Activated T-cell treated with anti-CD3 and anti-CD28 coated beads, Interleukin-2, amount 50 U/mL, for 4 hours (primary cell): Measurements from ENCODE around the gene NOL6. TPM values are rescaled to one million over a fixed set of nuclear protein-coding genes. Genes with fewer than 3 reads are reported as not detected.

ENCODE experiments used
- ATAC-seq, 2 donors: fragments of 200-7000 bp; cut with Tn5 transposase; one replicate each; pipeline ENCODE4 v1.10.0; 2021
- DNase-seq: peaks from one replicate; pipeline ENCODE4 v3.0.0-alpha.2; 2020
- H3K27me3 Mint-ChIP-seq: one replicate; pipeline ENCODE4 v1.8.0; 2021; ENCODE audit warnings: low read depth, mixed read lengths
- H3K36me3 Mint-ChIP-seq: one replicate; pipeline ENCODE4 v1.8.0; 2022; ENCODE audit warnings: mixed read lengths; ENCODE audit not compliant: insufficient read depth
- H3K4me1 Mint-ChIP-seq: one replicate; pipeline ENCODE4 v1.8.0; 2021; ENCODE audit warnings: low read depth, mixed read lengths
- H3K4me3 Mint-ChIP-seq: one replicate; pipeline ENCODE4 v1.8.0; 2021; ENCODE audit warnings: mild to moderate bottlenecking, moderate library complexity, mixed read lengths
- H3K9me3 Mint-ChIP-seq: one replicate; pipeline ENCODE4 v1.8.0; 2021; ENCODE audit warnings: mixed read lengths
- total RNA-seq, 3 donors: library from RNA; stranded (reverse); gene quantifications; one replicate each; pipeline ENCODE4 v1.2.1, GENCODE V29; 2021

NOL6 gene
- total RNA-seq, 3 donors from 2014 or later: 150 to 170 (median 165) TPM

DNA sequence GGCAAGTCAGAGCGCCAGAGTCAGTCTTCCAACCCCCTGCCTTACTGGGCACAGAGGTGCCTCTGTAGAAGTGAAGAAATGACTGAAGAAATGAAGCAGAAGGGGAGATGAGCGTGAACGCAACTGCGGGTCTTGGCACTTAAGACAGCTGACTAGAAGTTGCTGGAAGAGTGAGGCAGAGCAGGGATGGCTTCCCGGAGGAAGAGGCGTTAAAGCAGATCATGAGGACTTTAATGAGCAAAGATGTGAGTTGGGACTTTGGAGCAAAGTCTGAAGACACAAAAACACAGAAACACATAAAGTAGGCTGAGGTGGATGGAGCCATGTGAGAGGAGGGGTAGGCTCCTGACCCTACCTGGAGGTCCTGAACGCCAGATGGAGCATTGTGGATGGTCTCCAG, 33.5 kb downstream of the NOL6 start:
- H3K9me3 Mint-ChIP-seq: no peaks in the 10 kb centered on the region
- no peaks in the 10 kb centered on the region for H3K27me3 Mint-ChIP-seq
- DNase-seq (no peak), ATAC-seq (no peak)
- H3K4me3 Mint-ChIP-seq: no peak overlapping the region
- peaks cover 20% of the 10 kb centered on the region for H3K4me1 Mint-ChIP-seq
- H3K36me3 Mint-ChIP-seq: peaks cover 7% of the 10 kb centered on the region

DNA sequence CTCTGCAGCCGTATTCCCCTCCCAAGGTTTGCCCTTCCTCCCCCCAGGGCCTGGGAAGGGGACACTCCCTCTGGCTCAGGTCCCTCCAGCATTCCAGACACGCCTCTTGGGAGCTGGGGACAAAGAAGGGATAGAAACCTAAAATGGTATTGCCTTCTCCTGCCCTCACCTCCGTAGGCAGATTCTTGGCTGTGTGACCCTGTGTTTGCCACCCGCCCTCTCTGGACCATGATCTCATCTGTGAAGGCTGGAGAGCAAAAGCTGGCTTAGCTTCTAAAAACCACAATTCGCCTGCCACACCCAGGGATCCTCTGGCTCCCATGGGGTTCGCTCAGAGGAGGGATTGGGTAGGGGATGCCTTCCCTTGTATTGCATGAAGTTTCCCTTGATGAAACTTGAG, 34.0 kb downstream of the NOL6 start:
- Mint-ChIP-seq H3K27me3 (no peaks in the 10 kb centered on the region), H3K4me3 (no peak overlapping the region), H3K4me1 (peaks cover 16% of the 10 kb centered on the region), H3K36me3 (peaks cover 7% of the 10 kb centered on the region), H3K9me3 (no peaks in the 10 kb centered on the region)
- ATAC-seq (no peak), DNase-seq (no peak)

DNA sequence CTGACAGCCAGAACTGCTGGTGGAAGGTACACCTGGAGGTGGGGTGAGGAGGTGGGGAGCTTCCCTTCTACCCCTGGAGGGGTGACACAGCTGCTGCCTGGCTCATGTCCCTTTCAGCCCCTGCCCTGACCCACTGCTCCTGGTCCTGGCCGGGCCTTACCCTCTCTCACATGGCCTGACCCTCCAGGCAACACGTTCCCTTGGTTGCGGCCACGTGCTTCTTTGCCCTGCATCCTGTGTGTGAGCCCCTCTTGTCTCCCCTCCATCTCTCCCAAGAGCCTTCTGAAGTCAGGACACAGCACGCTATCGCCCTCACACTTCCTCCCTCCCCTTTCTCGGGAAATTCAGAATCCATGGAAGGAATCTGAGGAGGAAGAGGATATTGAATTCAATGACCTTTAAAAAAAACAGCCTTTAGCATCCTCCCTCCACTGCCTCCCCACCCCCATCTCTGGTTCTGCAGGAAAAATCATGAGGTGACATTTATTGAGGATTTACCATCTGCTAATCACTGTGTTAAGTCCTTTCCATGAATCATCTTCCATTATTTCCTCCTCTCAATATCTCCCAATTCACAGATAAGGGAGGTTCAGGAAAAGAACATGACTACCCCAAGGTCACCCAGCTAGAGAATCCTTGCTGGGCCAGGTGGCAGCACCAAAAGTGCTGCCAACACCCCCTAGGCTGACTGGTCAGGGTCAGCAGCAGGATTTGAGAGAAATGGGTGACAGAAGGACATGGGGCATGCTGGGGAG, 34.6 kb downstream of the NOL6 start:
- H3K36me3 Mint-ChIP-seq: peaks cover 7% of the 10 kb centered on the region
- DNase-seq (no peak), ATAC-seq (no peak)
- H3K4me3 Mint-ChIP-seq: no peak overlapping the region
- peaks cover 14% of the 10 kb centered on the region for H3K4me1 Mint-ChIP-seq
- H3K9me3 Mint-ChIP-seq: no peaks in the 10 kb centered on the region
- no peaks in the 10 kb centered on the region for H3K27me3 Mint-ChIP-seq

DNA sequence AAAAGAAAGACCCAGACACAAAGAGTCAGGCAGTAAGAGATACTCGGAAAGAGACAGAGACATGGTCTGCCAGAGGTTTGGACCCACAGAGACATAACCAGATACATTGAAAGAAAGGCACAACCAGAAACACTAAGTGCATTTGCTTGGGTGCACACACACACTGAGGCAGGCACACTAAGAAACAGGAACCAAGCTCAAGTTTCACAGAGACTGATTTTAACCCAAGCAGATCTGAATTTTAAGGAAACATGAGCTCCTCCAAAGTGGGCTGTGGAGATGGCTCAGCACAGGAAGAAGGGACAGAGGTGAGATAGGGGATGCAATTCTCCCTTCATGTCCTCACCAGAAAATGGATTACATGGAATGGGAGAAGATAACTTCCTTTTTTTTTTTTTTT, 35.8 kb downstream of the NOL6 start:
- peaks cover 7% of the 10 kb centered on the region for H3K36me3 Mint-ChIP-seq
- DNase-seq: no peak
- no peaks in the 10 kb centered on the region for H3K9me3 Mint-ChIP-seq
- H3K27me3 Mint-ChIP-seq: no peaks in the 10 kb centered on the region
- no peak for ATAC-seq
- peaks cover 15% of the 10 kb centered on the region for H3K4me1 Mint-ChIP-seq
- no peak overlapping the region for H3K4me3 Mint-ChIP-seq

DNA sequence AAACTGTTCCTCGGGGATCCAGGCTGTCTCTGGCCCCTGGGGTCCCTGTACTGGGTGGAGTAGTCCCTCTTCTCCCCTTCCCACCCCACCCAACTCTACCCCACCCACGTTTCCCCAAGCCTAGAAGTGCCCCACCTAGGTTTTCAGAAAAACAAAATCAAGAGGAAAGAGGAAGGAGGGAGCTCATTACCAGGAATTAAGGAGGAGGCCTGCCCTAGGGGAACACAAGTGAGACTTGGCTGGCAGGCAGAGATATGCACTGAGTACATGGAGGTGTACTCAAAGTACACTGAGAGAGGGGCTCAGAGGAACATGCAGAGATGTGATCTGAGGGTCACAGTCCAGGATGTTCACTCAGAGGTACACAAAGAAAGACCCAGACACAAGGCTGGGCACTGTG, 36.5 kb downstream of the NOL6 start:
- ATAC-seq: no peak
- no peaks in the 10 kb centered on the region for H3K27me3 Mint-ChIP-seq
- peaks cover 4% of the 10 kb centered on the region for H3K36me3 Mint-ChIP-seq
- peaks cover 15% of the 10 kb centered on the region for H3K4me1 Mint-ChIP-seq
- H3K4me3 Mint-ChIP-seq: no peak overlapping the region
- H3K9me3 Mint-ChIP-seq: no peaks in the 10 kb centered on the region
- DNase-seq: no peak

DNA sequence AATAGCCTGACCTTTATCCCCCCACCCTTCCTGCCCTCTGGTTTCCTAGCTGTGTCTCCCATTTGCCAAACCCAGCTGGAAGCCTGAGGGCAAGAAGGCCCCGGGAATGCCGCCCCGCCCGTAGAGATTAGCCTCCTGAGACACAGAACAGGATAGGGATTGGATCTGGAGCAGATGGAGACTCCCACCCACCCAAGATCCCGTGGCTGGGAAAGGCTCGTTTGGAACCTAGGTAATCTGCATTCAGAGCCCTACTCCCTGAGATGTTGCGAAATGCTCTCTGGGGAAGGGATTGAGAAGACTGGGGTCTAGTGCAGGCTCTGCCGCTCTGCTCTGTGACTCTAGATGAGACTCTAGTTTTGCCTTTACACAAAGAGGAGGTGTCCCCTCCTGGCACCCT, 37.3 kb downstream of the NOL6 start:
- peaks cover 14% of the 10 kb centered on the region for H3K4me1 Mint-ChIP-seq
- H3K27me3 Mint-ChIP-seq: no peaks in the 10 kb centered on the region
- no peak overlapping the region for H3K4me3 Mint-ChIP-seq
- no peaks in the 10 kb centered on the region for H3K9me3 Mint-ChIP-seq
- no peak for ATAC-seq
- no peak for DNase-seq
- peaks cover 4% of the 10 kb centered on the region for H3K36me3 Mint-ChIP-seq

DNA sequence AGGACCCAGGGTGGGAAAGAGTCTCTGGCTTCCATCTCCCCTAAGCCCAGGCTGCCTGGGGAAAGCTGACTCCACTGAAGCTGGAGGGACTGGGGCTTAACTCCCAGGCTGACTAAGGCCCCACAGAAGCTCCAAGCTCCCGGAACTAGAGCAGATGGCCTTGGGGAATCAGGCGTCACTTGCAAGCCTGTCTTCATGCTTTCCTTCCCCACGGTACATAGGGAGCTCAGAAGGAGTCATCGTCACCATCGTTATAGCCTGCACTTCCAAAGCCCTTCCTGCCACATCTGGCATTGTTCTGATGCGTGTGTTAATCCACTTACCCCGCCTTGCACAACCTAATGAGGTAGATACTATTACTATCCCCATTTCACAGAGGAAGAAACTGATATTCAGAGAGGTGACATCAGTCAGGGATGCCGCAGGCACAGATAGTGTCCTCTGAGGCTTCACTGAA, 37.9 kb downstream of the NOL6 start:
- Mint-ChIP-seq H3K4me3 (no peak overlapping the region), H3K36me3 (peaks cover 4% of the 10 kb centered on the region), H3K9me3 (no peaks in the 10 kb centered on the region), H3K27me3 (no peaks in the 10 kb centered on the region), H3K4me1 (peaks cover 15% of the 10 kb centered on the region)
- no peak for DNase-seq
- ATAC-seq: no peak

DNA sequence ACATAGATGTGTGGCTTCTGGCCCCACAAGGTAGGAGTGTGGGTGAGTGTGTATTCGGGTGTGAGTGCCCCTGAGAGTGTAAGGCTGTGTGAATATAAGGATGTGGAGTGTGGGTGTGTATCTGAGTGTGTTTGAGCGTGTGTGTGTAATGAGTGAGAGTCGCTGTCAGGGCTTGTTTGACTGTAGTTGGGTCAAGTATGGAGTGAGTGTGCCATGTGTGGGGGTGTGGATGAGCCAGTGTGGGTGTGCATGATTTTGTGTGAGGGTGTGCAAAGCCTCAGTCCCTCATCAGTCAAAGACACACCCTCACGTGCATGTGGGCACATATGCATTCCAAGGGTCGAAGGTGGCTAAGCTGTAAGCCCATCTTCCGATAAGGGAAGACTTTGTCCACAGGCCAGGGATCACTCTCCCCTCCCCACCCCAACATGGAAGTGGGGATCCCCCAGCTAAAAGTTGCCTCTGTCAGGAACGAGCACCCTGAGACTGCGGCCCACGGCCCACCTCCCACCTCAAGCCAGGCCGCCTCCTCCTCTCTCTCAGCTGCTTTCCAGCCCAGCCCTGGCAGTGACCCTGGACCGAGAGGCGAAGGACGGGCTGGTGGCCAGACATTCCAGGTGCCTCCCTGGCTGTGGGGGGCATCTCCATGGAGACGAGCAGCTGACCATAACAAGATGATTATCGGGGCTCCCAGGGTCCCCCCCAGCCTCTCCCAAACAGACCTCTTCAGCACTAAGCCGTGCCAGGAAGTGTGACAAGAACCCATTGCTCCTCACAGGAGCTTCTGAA, 39.2 kb downstream of the NOL6 start:
- DNase-seq (no peak), ATAC-seq (no peak)
- H3K4me3 Mint-ChIP-seq: no peak overlapping the region
- H3K4me1 Mint-ChIP-seq: peaks cover 11% of the 10 kb centered on the region
- no peaks in the 10 kb centered on the region for H3K27me3 Mint-ChIP-seq
- no peaks in the 10 kb centered on the region for H3K9me3 Mint-ChIP-seq
- H3K36me3 Mint-ChIP-seq: no peaks in the 10 kb centered on the region

DNA sequence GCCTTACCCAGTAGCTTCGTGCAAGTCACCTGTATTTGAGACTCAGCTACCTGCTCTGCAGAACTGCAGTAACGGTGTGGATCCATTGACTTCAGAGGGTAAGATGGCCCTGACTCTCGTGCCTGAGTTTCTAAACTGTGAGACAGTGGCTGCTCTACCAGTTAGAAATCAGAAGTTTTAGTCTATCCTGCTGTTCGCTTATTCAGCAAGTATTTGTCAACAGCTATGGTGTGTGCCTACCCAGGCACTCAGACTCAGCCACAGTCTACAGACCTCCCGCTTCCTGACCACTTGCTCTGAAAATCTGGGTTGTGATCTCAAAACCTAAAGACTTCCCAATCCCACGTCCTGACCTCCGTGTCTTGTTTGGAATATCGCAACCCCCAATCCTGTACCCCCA, 39.9 kb downstream of the NOL6 start:
- no peak overlapping the region for H3K4me3 Mint-ChIP-seq
- no peak for DNase-seq
- H3K9me3 Mint-ChIP-seq: no peaks in the 10 kb centered on the region
- H3K36me3 Mint-ChIP-seq: no peaks in the 10 kb centered on the region
- ATAC-seq: no peak
- no peaks in the 10 kb centered on the region for H3K27me3 Mint-ChIP-seq
- H3K4me1 Mint-ChIP-seq: peaks cover 11% of the 10 kb centered on the region

DNA sequence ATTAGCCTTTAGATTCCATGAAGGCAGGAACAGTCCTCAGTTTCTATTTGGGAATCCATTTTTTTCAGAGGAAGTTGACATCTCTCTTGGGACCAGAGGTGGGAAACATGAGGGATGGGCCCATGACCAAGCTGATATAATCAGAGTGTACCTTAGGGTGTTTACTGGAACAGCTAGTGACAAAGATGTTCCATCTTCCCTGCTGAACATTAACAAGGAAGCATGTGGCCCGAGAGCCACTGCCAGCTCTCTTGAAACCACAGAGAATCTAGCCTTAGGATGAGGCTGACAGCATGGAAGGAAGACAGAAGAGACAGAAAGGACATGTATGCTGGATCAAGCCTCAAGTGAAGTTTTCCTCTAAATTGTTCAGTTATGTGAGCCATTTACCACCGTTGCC, 42.3 kb downstream of the NOL6 start:
- H3K27me3 Mint-ChIP-seq: no peaks in the 10 kb centered on the region
- no peak overlapping the region for H3K4me3 Mint-ChIP-seq
- H3K36me3 Mint-ChIP-seq: no peaks in the 10 kb centered on the region
- H3K4me1 Mint-ChIP-seq: peaks cover 7% of the 10 kb centered on the region
- no peak for DNase-seq
- no peak for ATAC-seq
- H3K9me3 Mint-ChIP-seq: no peaks in the 10 kb centered on the region

DNA sequence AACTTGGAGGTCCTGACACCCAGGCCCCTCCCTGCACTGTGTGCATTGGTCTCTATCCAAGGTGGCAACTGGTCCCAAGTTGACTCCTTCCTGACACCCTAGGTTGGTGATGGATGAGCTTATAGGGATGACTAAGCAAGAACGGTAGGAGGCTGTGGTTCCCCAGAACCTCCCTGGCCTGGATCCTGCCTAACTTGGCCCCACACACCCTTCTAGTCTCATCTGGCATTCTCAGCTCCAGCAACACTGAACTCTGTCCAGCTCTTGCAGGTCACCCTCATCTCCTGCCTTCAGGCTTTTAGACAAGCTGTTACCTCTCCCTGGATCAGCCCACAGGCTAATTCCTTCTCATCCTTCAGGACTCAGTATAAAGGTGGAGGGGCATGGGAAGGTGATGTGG, 42.8 kb downstream of the NOL6 start:
- ATAC-seq: no peak

DNA sequence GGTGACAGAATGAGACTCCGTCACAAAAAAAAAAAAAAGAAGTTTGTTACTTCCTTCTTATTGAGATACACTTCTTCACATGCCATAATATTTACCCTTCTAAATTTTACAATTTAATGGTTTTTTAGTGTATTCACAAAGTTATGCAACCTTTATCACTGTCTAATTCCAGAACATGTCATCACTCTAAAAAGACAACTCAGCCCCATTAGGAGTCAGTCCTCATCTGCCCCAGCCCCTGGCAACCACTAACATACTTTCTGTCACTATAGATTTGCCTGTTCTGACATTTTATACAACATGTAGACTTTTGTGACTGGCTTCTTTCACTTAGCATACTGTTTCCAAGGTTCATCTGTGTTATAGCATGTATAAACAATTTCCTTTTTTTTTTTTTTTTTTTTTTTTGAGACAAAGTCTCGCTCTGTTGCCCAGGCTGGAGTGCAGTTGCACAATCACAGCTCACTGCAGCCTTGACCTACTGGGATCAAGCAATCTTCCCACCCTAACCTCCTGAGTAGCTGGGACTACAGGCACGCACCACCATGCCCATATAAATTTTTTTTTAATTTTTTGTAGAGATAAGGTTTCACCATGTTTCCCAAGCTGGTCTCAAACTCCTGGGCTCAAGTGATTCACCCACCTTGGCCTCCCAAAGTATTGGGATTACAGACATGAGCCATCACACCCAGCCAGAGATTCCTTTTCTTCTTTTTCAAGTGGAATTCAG, 44.3 kb downstream of the NOL6 start:
- DNase-seq (no peak), ATAC-seq (no peak)
- Mint-ChIP-seq H3K9me3 (no peaks in the 10 kb centered on the region), H3K4me1 (peaks cover 7% of the 10 kb centered on the region), H3K4me3 (no peak overlapping the region), H3K27me3 (no peaks in the 10 kb centered on the region), H3K36me3 (no peaks in the 10 kb centered on the region)

More for the DNA sequence above, 42.8 kb downstream of the NOL6 start:
- DNase-seq: no peak
- no peaks in the 10 kb centered on the region for H3K36me3 Mint-ChIP-seq
- H3K4me1 Mint-ChIP-seq: peaks cover 7% of the 10 kb centered on the region
- no peaks in the 10 kb centered on the region for H3K27me3 Mint-ChIP-seq
- H3K4me3 Mint-ChIP-seq: no peak overlapping the region
- H3K9me3 Mint-ChIP-seq: no peaks in the 10 kb centered on the region

DNA sequence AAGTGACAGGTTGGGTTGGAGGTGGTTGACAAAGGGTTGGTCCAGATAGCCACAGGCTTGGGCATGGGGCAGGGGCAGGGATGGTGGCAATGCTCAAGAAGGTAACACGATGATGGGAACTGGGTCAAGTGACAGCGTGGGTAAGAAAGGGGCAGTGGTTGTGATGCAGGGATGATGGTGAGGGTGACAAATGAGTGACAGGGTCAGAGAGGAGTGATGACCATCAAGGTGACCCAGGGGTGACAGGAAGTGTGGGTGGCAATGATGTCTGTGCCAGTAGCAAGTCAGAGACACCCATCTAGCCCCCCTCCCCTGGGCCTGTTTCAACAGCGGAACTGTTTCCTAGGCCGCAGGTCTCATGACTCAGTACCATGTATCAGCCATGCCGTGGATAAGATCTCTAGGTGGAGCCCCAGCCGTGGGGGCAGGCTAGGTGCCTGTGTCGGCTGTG, 46.9 kb downstream of the NOL6 start:
- ATAC-seq (peak in 1 of 2 donors; percentile 56), DNase-seq (no peak)
- H3K4me3 Mint-ChIP-seq: no peak overlapping the region
- no peaks in the 10 kb centered on the region for H3K9me3 Mint-ChIP-seq
- no peaks in the 10 kb centered on the region for H3K27me3 Mint-ChIP-seq
- H3K4me1 Mint-ChIP-seq: peaks cover 3% of the 10 kb centered on the region
- no peaks in the 10 kb centered on the region for H3K36me3 Mint-ChIP-seq

DNA sequence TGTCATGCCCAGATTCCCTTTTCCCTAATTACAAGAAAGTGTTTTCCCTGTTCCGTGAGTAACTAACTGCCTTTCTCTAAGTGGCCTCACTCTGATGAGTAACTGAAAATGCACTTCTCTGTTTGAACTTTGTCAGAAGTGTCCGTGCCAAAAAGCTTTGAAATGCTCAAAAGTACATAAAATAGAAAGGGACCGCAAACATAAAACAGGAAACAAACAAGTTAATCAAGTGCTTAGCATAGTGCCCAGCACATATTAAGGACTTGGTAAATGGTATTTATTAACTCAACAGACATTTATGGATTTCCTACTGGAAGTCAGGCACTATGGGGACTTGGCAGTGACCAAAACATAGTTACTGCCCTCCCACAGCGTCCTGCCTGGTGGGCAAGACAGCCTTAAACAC, 48.6 kb downstream of the NOL6 start:
- Mint-ChIP-seq H3K27me3 (no peaks in the 10 kb centered on the region), H3K4me1 (no peaks in the 10 kb centered on the region), H3K36me3 (no peaks in the 10 kb centered on the region), H3K9me3 (no peaks in the 10 kb centered on the region), H3K4me3 (no peak overlapping the region)
- DNase-seq (no peak), ATAC-seq (no peak)
